Brain microvascular endothelial cell (primary cell): Measurements from ENCODE around the gene GPR45.

ENCODE experiments used
- DNase-seq: peaks from one replicate; pipeline ENCODE4 v3.0.0-alpha.2; 2020
- H3K27ac ChIP-seq: fragments of 250-450 bp; sonication (Bioruptor Pico); 2 replicates; pipeline ENCODE4 v1.5.1; 2020; ENCODE audit warnings: mild to moderate bottlenecking, moderate library complexity
- H3K27me3 ChIP-seq: fragments of 250-450 bp; sonication (Bioruptor Pico); replicated peaks from 2 replicates; pipeline ENCODE4 v1.5.1; 2020; ENCODE audit warnings: mild to moderate bottlenecking
- H3K36me3 ChIP-seq: fragments of 250-450 bp; sonication (Bioruptor Pico); replicated peaks from 2 replicates; pipeline ENCODE4 v1.5.1; 2020; ENCODE audit warnings: mild to moderate bottlenecking
- H3K4me3 ChIP-seq: 2 replicates; pipeline ENCODE4 v1.5.1; 2011; ENCODE audit warnings: low read depth, mild to moderate bottlenecking, control low read depth, low read length, moderate library complexity
- CTCF ChIP-seq: IDR thresholded peaks from 2 replicates; pipeline ENCODE4 v1.5.1; 2011; ENCODE audit warnings: low read depth, mild to moderate bottlenecking, moderate library complexity, low read length, control low read depth, inconsistent platforms; ENCODE audit errors: missing control alignments
- in situ Hi-C: cut with HindIII; loops from 2 replicates; pipeline ENCODE4 v1.10.0; 2017; ENCODE audit warnings: low sequenced_read_pairs, low pct_ligation_motif_present

Gene GPR45

DNA sequence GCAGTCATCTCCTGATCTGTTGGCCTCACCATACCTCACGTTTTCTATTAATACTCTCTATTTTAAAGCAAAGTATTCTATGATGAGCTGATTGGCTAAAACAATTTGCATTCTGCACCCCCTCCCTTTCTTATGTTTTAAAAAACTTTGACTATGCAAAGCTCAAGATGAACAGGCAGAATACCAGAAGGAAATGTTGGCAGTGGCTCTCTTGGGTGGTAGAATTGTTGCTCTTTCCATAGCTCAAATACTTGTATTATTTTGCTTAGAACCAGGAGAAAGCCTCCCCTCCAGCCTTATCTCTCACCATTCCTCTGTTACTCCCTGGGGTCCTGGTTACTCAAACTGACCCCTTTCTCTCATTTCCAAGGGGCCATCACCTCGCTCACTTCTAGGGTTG is 14.4 kb downstream of the GPR45 start:
- in situ Hi-C loops, result no loop called here
- no peak for TF ChIP-seq CTCF
- DNase-seq, result peak; percentile 10
- Histone ChIP-seq H3K27me3 (no peaks in the 10 kb centered on the region), H3K36me3 (no peaks in the 10 kb centered on the region), H3K27ac (no peak overlapping the region), H3K4me3 (no peak overlapping the region)

GRCh38 chr2:105256431-105257047 is 15.0 kb downstream of the GPR45 start:
- no peak for TF ChIP-seq CTCF
- in situ Hi-C loops, result no loop called here
- no peak overlapping the region for H3K4me3 ChIP-seq
- DNase-seq, result peak; percentile 25
- H3K36me3 ChIP-seq, result no peaks in the 10 kb centered on the region
- H3K27ac ChIP-seq, result no peak overlapping the region
- H3K27me3 ChIP-seq, result no peaks in the 10 kb centered on the region

DNA sequence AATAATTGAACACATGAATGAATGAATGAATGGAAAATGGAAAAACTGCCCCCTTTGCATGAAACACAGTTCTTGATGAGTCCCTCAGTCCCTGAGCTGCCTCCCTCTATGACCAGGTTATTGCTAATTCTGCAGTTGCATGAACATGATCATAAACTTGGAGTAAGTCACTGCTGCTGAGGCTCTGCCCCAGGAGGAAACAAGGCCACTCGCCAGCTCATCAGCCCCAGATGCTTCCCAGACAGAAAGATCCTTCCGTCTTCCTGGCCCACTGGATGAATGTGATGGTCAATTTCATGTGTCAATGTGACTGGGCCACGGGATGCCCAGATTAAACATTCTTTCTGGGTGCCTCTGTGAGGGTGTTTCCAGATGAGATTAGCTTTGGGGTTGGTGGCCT is 16.4 kb downstream of the GPR45 start:
- Histone ChIP-seq H3K36me3 (no peaks in the 10 kb centered on the region), H3K4me3 (no peak overlapping the region), H3K27me3 (no peaks in the 10 kb centered on the region), H3K27ac (no peak overlapping the region)
- DNase-seq, result no peak
- in situ Hi-C loops, result no loop called here
- TF ChIP-seq CTCF, result no peak

GRCh38 chr2:105258835-105259350 is 17.4 kb downstream of the GPR45 start:
- in situ Hi-C loops, result no loop called here
- Histone ChIP-seq H3K4me3 (no peak overlapping the region), H3K36me3 (no peaks in the 10 kb centered on the region), H3K27ac (no peak overlapping the region), H3K27me3 (no peaks in the 10 kb centered on the region)
- no peak for TF ChIP-seq CTCF
- DNase-seq, result no peak

GRCh38 chr2:105261061-105261460 is 19.5 kb downstream of the GPR45 start:
- DNase-seq, result peak; percentile 92
- H3K36me3 ChIP-seq, result peaks cover 3% of the 10 kb centered on the region
- no peaks in the 10 kb centered on the region for H3K27me3 ChIP-seq
- in situ Hi-C loops, result no loop called here
- TF ChIP-seq CTCF, result no peak
- no peak overlapping the region for H3K4me3 ChIP-seq
- H3K27ac ChIP-seq, result peak overlapping the region; percentile 86

DNA sequence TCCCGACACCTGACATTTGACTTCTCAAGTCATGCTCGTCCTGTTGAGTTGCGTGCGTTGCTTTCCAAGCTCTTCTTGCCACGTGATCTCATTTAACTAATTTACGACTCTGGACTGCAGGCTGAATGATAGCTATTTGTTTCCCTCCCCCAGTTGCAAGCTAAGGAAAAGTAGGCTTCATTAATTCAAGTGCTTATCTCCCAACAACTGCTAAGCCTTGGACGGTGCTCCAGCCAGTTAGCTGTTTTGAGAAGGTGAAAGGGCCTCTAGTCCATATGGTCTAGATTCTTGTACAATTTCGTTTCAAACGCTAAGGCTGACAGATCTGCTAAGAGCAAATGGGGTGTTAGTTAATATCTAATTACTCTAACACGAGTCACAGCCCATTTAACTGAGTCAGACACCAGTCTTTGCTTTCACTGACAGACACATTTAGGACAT is 21.1 kb downstream of the GPR45 start:
- Histone ChIP-seq H3K27ac (no peak overlapping the region), H3K36me3 (peaks cover 10% of the 10 kb centered on the region), H3K27me3 (no peaks in the 10 kb centered on the region), H3K4me3 (no peak overlapping the region)
- in situ Hi-C loops, result no loop called here
- TF ChIP-seq CTCF, result no peak
- no peak for DNase-seq
